ENCODE measurements around the gene POLR2L.
A peak's percentile ranks its signal among the peaks of the same experiment; 100 is the strongest.

Gene POLR2L

GRCh38 chr11:843818-844692, 1.7 kb upstream of the POLR2L start:
- H3K27me3 ChIP-seq (ENCODE audit: control insufficient read depth, insufficient read depth, low read length), result peaks cover 13% of the 10 kb centered on the region; the same call in 1 of the 2 replicates
- peaks cover 35% of the 10 kb centered on the region for H3K4me1 ChIP-seq (ENCODE audit: control insufficient read depth, insufficient read depth, low read length)
- H3K36me3 ChIP-seq (ENCODE audit: control insufficient read depth, insufficient read depth, low read length), result peaks cover 21% of the 10 kb centered on the region
- H3K9ac ChIP-seq (ENCODE audit: low read length), result peak overlapping the region; percentile 67
- peak overlapping the region; percentile 61; the same call in 1 of the 2 replicates for H3K27ac ChIP-seq (ENCODE audit: low read depth, low read length)
- no peaks in the 10 kb centered on the region for H3K9me3 ChIP-seq (ENCODE audit: control insufficient read depth, insufficient read depth, low read depth, low read length)
- peak overlapping the region; percentile 98 for H3K4me3 ChIP-seq (ENCODE audit: low read depth, low read length)

DNA sequence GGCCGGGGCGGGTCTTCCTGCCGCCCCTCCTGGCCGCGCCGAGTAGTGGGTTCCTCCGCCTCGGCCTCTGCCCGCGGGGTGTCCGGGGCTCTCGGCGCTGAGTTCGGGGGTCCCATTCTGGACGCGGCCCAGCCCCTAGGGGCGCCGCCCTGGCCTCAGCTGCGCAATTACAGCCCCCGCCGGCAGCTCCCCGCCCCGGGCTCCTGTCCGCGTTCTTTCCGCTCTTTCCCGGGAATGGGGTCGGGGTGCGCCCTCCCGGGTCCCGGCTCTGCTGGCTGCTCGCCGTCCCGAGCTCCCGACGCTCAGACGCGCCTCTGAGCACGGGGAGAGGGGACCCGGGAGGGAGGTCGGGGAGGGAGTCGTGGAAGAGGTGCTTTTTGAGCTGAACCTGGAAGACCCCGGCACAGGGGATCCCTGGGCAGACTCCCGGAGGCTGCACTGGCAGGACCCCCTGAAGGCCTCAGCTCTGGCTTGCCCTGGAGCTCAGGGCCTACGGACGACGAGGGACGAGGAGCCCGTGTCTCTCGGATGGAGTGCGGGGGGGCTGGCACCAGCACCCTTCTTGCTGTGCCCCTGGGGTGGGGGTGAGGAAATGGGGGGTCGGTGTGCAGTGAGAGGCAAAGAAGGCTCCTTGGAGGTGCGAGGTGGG, 881 bp upstream of the POLR2L start:
- Histone ChIP-seq H3K9ac (ENCODE audit: low read length) (peak overlapping the region; percentile 67), H3K27me3 (ENCODE audit: control insufficient read depth, insufficient read depth, low read length) (peaks cover 6% of the 10 kb centered on the region; the same call in 1 of the 2 replicates), H3K4me1 (ENCODE audit: control insufficient read depth, insufficient read depth, low read length) (peaks cover 34% of the 10 kb centered on the region), H3K36me3 (ENCODE audit: control insufficient read depth, insufficient read depth, low read length) (peaks cover 28% of the 10 kb centered on the region), H3K27ac (ENCODE audit: low read depth, low read length) (peak overlapping the region; percentile 36; the same call in 1 of the 2 replicates), H3K4me3 (ENCODE audit: low read depth, low read length) (peak overlapping the region; percentile 98), H3K9me3 (ENCODE audit: control insufficient read depth, insufficient read depth, low read depth, low read length) (no peaks in the 10 kb centered on the region)

DNA sequence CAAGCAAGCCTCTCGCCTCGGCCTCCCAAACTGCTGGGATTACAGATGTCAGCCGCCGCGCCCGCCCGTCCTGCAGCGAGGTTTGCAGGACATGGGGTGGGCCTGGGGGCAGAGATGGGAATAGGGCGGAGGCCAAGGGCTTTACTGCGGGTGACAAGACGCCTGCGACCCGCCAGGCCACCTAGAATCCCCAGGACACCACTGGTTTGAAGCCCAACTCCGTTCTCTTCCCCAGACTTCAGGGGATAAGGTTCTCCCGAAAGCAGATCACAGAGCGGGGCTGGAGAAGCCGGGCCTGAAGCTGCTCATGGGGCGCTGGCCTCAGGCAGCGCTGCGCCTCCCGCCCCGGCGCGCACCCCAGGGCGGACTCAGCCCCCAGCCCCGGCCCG, 354 bp downstream of the POLR2L start:
- Histone ChIP-seq H3K36me3 (ENCODE audit: control insufficient read depth, insufficient read depth, low read length) (peaks cover 40% of the 10 kb centered on the region), H3K27ac (ENCODE audit: low read depth, low read length) (peak overlapping the region; percentile 100), H3K9ac (ENCODE audit: low read length) (peak overlapping the region; percentile 100), H3K4me3 (ENCODE audit: low read depth, low read length) (peak overlapping the region; percentile 98), H3K9me3 (ENCODE audit: control insufficient read depth, insufficient read depth, low read depth, low read length) (no peaks in the 10 kb centered on the region), H3K4me1 (ENCODE audit: control insufficient read depth, insufficient read depth, low read length) (peaks cover 34% of the 10 kb centered on the region), H3K27me3 (ENCODE audit: control insufficient read depth, insufficient read depth, low read length) (peaks cover 6% of the 10 kb centered on the region; the same call in 1 of the 2 replicates)

- H3K9me3 ChIP-seq (ENCODE audit: control insufficient read depth, insufficient read depth, low read depth, low read length), result no peaks in the 10 kb centered on the region
- no peak overlapping the region for H3K27ac ChIP-seq (ENCODE audit: low read depth, low read length)
- H3K4me1 ChIP-seq (ENCODE audit: control insufficient read depth, insufficient read depth, low read length), result peaks cover 19% of the 10 kb centered on the region
- H3K9ac ChIP-seq (ENCODE audit: low read length), result no peak overlapping the region
- H3K4me3 ChIP-seq (ENCODE audit: low read depth, low read length), result no peak overlapping the region
- H3K27me3 ChIP-seq (ENCODE audit: control insufficient read depth, insufficient read depth, low read length), result no peaks in the 10 kb centered on the region
- H3K36me3 ChIP-seq (ENCODE audit: control insufficient read depth, insufficient read depth, low read length), result peaks cover 45% of the 10 kb centered on the region
Measured at GRCh38 chr11:839875-840617, 2.3 kb downstream of the POLR2L start.

DNA sequence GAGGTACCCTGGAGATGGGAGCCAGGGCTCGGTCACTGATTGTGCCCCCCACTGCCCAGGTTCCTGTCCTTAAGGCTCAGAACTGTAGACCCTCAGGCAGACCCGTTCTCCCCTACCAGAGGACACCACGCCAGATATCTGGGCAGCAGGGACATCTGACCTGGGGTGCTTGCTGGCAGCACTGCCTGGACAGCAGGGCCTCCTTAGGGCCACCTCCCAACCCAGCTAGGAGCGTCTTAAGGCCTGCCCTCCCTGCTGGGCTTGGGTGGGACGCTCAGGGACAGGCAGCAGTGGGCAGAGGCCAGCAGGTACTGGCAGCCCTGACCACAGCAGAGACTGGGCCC, 3.1 kb downstream of the POLR2L start:
- H3K27me3 ChIP-seq (ENCODE audit: control insufficient read depth, insufficient read depth, low read length), result no peaks in the 10 kb centered on the region
- H3K4me3 ChIP-seq (ENCODE audit: low read depth, low read length), result no peak overlapping the region
- H3K36me3 ChIP-seq (ENCODE audit: control insufficient read depth, insufficient read depth, low read length), result peaks cover 45% of the 10 kb centered on the region
- peaks cover 25% of the 10 kb centered on the region for H3K4me1 ChIP-seq (ENCODE audit: control insufficient read depth, insufficient read depth, low read length)
- H3K27ac ChIP-seq (ENCODE audit: low read depth, low read length), result no peak overlapping the region
- no peaks in the 10 kb centered on the region for H3K9me3 ChIP-seq (ENCODE audit: control insufficient read depth, insufficient read depth, low read depth, low read length)
- no peak overlapping the region for H3K9ac ChIP-seq (ENCODE audit: low read length)

DNA sequence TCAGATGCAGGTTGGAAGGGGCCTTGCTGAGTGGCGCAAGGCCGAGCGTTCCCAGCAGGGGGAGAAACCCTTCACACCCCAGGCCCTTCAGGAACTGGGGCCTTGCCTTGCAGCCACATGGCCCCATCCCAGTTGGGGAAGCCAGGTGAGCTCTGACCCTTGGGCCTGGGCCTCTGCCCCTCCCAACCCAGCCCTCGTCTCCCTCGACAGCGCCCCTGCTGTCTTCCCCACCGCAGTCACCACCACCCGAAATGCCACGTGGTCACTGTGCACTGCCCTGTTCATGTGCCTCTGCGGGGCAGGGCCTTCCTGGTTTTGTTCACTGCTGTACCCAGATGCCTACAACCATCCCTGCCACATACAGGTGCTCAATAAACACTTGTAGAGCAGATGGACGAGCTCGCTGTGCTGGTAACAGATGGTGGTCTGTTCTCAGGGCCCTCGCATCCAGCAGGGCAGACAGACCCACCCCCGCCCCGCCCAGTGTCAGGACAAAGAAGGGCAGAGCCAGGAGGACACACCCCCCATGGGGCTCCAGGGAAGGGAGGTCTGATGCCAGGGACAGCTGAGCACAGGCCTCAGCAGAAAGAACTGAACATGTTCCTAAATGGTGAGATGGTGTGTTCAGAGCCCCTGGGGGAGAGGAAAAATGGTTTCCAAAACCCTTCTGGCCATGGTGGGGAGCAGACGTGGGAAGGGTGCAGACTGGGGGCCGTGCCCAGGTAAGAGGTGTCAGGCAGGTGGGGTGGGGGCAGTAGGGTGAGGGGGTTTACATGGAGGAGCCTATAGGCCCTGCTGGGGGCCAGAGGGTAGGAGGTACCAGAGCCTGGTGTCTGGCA, 3.7 kb downstream of the POLR2L start:
- H3K36me3 ChIP-seq (ENCODE audit: control insufficient read depth, insufficient read depth, low read length), result peaks cover 45% of the 10 kb centered on the region
- no peaks in the 10 kb centered on the region for H3K9me3 ChIP-seq (ENCODE audit: control insufficient read depth, insufficient read depth, low read depth, low read length)
- peaks cover 31% of the 10 kb centered on the region for H3K4me1 ChIP-seq (ENCODE audit: control insufficient read depth, insufficient read depth, low read length)
- H3K4me3 ChIP-seq (ENCODE audit: low read depth, low read length), result no peak overlapping the region
- no peak overlapping the region for H3K27ac ChIP-seq (ENCODE audit: low read depth, low read length)
- no peaks in the 10 kb centered on the region for H3K27me3 ChIP-seq (ENCODE audit: control insufficient read depth, insufficient read depth, low read length)
- no peak overlapping the region for H3K9ac ChIP-seq (ENCODE audit: low read length)

DNA sequence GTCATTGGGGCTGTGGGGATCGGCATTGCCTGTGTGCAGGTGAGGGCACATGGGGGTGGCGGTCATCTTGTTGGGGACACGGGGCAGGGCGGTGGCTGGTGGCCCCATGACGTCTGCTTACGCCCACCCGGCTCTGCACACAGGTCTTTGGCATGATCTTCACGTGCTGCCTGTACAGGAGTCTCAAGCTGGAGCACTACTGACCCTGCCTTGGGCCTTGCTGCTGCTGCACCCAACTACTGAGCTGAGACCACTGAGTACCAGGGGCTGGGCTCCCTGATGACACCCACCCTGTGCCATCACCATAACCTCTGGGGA, 4.4 kb downstream of the POLR2L start:
- no peak overlapping the region for H3K27ac ChIP-seq (ENCODE audit: low read depth, low read length)
- H3K4me1 ChIP-seq (ENCODE audit: control insufficient read depth, insufficient read depth, low read length), result peaks cover 34% of the 10 kb centered on the region
- H3K4me3 ChIP-seq (ENCODE audit: low read depth, low read length), result no peak overlapping the region
- H3K36me3 ChIP-seq (ENCODE audit: control insufficient read depth, insufficient read depth, low read length), result peaks cover 45% of the 10 kb centered on the region
- no peaks in the 10 kb centered on the region for H3K27me3 ChIP-seq (ENCODE audit: control insufficient read depth, insufficient read depth, low read length)
- H3K9me3 ChIP-seq (ENCODE audit: control insufficient read depth, insufficient read depth, low read depth, low read length), result no peaks in the 10 kb centered on the region
- no peak overlapping the region for H3K9ac ChIP-seq (ENCODE audit: low read length)

DNA sequence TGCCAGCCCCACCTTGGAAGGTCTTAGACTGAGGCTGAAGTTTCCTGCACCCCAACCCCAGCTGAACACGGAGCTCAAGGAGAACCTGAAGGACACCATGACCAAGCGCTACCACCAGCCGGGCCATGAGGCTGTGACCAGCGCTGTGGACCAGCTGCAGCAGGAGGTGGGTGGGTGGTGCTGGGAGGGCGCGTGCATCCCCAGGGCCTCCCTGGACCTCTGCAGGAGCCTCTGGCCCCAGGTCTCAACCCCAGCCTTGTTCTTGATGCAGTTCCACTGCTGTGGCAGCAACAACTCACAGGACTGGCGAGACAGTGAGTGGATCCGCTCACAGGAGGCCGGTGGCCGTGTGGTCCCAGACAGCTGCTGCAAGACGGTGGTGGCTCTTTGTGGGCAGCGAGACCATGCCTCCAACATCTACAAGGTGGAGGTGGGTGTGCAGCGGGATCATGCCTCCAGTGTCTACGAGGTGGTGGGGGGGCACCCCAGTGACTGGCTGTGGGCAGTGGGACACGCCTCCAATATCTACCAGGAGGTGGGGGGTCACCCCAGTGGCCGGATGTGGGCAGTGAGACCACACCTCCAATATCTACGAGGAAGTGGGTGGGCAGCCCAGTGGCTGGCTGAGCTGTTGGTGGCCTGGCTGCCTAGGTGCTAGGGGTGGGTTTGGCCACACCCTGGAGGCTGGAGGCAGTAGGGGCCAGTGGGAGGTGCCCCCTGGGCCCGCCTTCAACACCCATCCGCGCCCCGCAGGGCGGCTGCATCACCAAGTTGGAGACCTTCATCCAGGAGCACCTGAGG, 4.9 kb downstream of the POLR2L start:
- H3K9me3 ChIP-seq (ENCODE audit: control insufficient read depth, insufficient read depth, low read depth, low read length), result no peaks in the 10 kb centered on the region
- no peak overlapping the region for H3K9ac ChIP-seq (ENCODE audit: low read length)
- no peak overlapping the region for H3K27ac ChIP-seq (ENCODE audit: low read depth, low read length)
- H3K4me3 ChIP-seq (ENCODE audit: low read depth, low read length), result no peak overlapping the region
- H3K4me1 ChIP-seq (ENCODE audit: control insufficient read depth, insufficient read depth, low read length), result peaks cover 36% of the 10 kb centered on the region
- peaks cover 45% of the 10 kb centered on the region for H3K36me3 ChIP-seq (ENCODE audit: control insufficient read depth, insufficient read depth, low read length)
- peaks cover 2% of the 10 kb centered on the region for H3K27me3 ChIP-seq (ENCODE audit: control insufficient read depth, insufficient read depth, low read length)

DNA sequence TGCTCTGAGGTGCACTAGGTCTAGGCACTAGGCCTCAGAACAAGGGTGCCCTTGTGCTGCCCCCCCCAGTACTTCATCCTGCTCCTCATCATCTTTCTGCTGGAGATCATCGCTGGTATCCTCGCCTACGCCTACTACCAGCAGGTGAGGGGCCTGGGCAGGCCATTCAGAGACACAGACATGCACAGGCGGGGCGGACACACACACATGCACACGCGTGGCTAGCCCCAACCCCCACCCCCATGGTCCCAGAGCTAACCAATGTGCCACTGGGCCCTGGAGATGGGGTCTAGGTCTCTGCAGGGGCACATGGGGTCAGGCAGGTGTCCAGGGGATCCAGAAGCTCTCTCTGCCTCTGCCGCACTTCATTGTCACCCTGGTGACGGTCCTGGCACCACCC, 5.6 kb downstream of the POLR2L start:
- H3K9me3 ChIP-seq (ENCODE audit: control insufficient read depth, insufficient read depth, low read depth, low read length), result no peaks in the 10 kb centered on the region
- H3K27me3 ChIP-seq (ENCODE audit: control insufficient read depth, insufficient read depth, low read length), result peaks cover 9% of the 10 kb centered on the region
- H3K27ac ChIP-seq (ENCODE audit: low read depth, low read length), result no peak overlapping the region
- no peak overlapping the region for H3K4me3 ChIP-seq (ENCODE audit: low read depth, low read length)
- H3K4me1 ChIP-seq (ENCODE audit: control insufficient read depth, insufficient read depth, low read length), result peaks cover 43% of the 10 kb centered on the region
- no peak overlapping the region for H3K9ac ChIP-seq (ENCODE audit: low read length)
- H3K36me3 ChIP-seq (ENCODE audit: control insufficient read depth, insufficient read depth, low read length), result peaks cover 45% of the 10 kb centered on the region

DNA sequence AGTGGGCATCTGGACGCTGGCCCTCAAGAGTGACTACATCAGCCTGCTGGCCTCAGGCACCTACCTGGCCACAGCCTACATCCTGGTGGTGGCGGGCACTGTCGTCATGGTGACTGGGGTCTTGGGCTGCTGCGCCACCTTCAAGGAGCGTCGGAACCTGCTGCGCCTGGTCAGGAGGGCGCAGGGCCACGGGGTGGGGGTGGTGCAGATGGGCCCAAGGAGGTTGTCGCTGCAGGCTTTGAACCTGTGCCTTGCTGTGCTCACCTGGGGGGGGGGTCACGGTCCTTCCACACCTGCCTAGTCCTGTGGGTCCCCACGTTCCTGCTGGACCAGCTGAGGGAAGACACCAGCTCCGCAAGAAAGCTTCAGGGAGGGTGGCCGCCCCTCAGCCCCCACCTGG, 6.1 kb downstream of the POLR2L start:
- no peak overlapping the region for H3K27ac ChIP-seq (ENCODE audit: low read depth, low read length)
- no peaks in the 10 kb centered on the region for H3K9me3 ChIP-seq (ENCODE audit: control insufficient read depth, insufficient read depth, low read depth, low read length)
- no peak overlapping the region for H3K4me3 ChIP-seq (ENCODE audit: low read depth, low read length)
- H3K9ac ChIP-seq (ENCODE audit: low read length), result no peak overlapping the region
- peaks cover 45% of the 10 kb centered on the region for H3K36me3 ChIP-seq (ENCODE audit: control insufficient read depth, insufficient read depth, low read length)
- peaks cover 45% of the 10 kb centered on the region for H3K4me1 ChIP-seq (ENCODE audit: control insufficient read depth, insufficient read depth, low read length)
- peaks cover 13% of the 10 kb centered on the region for H3K27me3 ChIP-seq (ENCODE audit: control insufficient read depth, insufficient read depth, low read length)
